H9 (cell line): ENCODE results near the gene AFF2. TPM values are rescaled to one million over a fixed set of nuclear protein-coding genes. Genes with fewer than 3 reads are reported as not detected.

ENCODE experiments used
- DNase-seq: peaks from one replicate; pipeline ENCODE4 v3.0.0-alpha.2; 2017
- H2AFZ ChIP-seq: one replicate; pipeline ENCODE4 v1.6.1; 2013; ENCODE audit warnings: mild to moderate bottlenecking, low read length, control low read depth, moderate library complexity
- H2AK5ac ChIP-seq: 2 replicates; pipeline ENCODE4 v1.6.1; 2013; ENCODE audit warnings: low read length, control low read depth, mixed read lengths; ENCODE audit not compliant: insufficient read length
- H2BK120ac ChIP-seq: one replicate; pipeline ENCODE4 v1.6.1; 2013; ENCODE audit warnings: low read depth, mild to moderate bottlenecking, low read length, control low read depth, inconsistent platforms; ENCODE audit not compliant: poor library complexity, severe bottlenecking
- H2BK12ac ChIP-seq: 2 replicates; pipeline ENCODE4 v1.6.1; 2013; ENCODE audit warnings: low read length, control low read depth, mixed read lengths, low read depth; ENCODE audit not compliant: insufficient read length
- H2BK15ac ChIP-seq: 2 replicates; pipeline ENCODE4 v1.6.1; 2013; ENCODE audit warnings: low read depth, low read length, control low read depth
- H2BK20ac ChIP-seq: one replicate; pipeline ENCODE4 v1.6.1; 2013; ENCODE audit warnings: low read depth, mild to moderate bottlenecking, low read length, control low read depth, inconsistent platforms; ENCODE audit not compliant: poor library complexity, severe bottlenecking
- H2BK5ac ChIP-seq: 2 replicates; pipeline ENCODE4 v1.6.1; 2013; ENCODE audit warnings: low read length, control low read depth, mixed read lengths; ENCODE audit not compliant: insufficient read length
- H3K14ac ChIP-seq: 2 replicates; pipeline ENCODE4 v1.6.1; 2013; ENCODE audit warnings: low read length, control low read depth; ENCODE audit not compliant: insufficient read depth
- H3K18ac ChIP-seq: 2 replicates; pipeline ENCODE4 v1.6.1; 2013; ENCODE audit warnings: low read depth, mild to moderate bottlenecking, mixed read lengths, low read length, control low read depth; ENCODE audit not compliant: insufficient read length
- H3K23ac ChIP-seq: 2 replicates; pipeline ENCODE4 v1.6.1; 2013; ENCODE audit warnings: low read length, control low read depth, mixed read lengths, low read depth; ENCODE audit not compliant: insufficient read length
- H3K23me2 ChIP-seq: 2 replicates; pipeline ENCODE4 v1.6.1; 2013; ENCODE audit warnings: low read depth, mild to moderate bottlenecking, mixed read lengths, low read length, control low read depth; ENCODE audit not compliant: insufficient read length, poor library complexity, severe bottlenecking
- H3K27ac ChIP-seq: 2 replicates; pipeline ENCODE4 v1.5.1; 2013; ENCODE audit warnings: low read length, control low read depth, mixed read lengths, low read depth; ENCODE audit not compliant: insufficient read length
- H3K27me3 ChIP-seq: 2 replicates; pipeline ENCODE4 v1.6.1; 2013; ENCODE audit warnings: low read length, control low read depth, inconsistent platforms; ENCODE audit not compliant: insufficient read depth
- H3K4ac ChIP-seq: 2 replicates; pipeline ENCODE4 v1.6.1; 2013; ENCODE audit warnings: low read depth, mild to moderate bottlenecking, control low read depth, inconsistent platforms, low read length, moderate library complexity
- H3K4me1 ChIP-seq: 2 replicates; pipeline ENCODE4 v1.6.1; 2013; ENCODE audit warnings: low read length, control low read depth, inconsistent platforms; ENCODE audit not compliant: insufficient read depth
- H3K4me2 ChIP-seq: 2 replicates; pipeline ENCODE4 v1.6.1; 2013; ENCODE audit warnings: low read length, control low read depth, mixed read lengths; ENCODE audit not compliant: insufficient read length, insufficient read depth
- H3K56ac ChIP-seq: 2 replicates; pipeline ENCODE4 v1.6.1; 2013; ENCODE audit warnings: low read depth, mild to moderate bottlenecking, mixed read lengths, low read length, control low read depth; ENCODE audit not compliant: insufficient read length
- H3K79me1 ChIP-seq: 2 replicates; pipeline ENCODE4 v1.6.1; 2013; ENCODE audit warnings: low read depth, mild to moderate bottlenecking, moderate library complexity, low read length, control low read depth, inconsistent platforms; ENCODE audit not compliant: insufficient read depth, poor library complexity, severe bottlenecking
- H3K79me2 ChIP-seq: 2 replicates; pipeline ENCODE4 v1.6.1; 2013; ENCODE audit warnings: low read length, control low read depth, inconsistent platforms; ENCODE audit not compliant: insufficient read depth
- H3K9ac ChIP-seq: 2 replicates; pipeline ENCODE4 v1.6.1; 2013; ENCODE audit warnings: low read length, control low read depth, mixed read lengths; ENCODE audit not compliant: insufficient read length; ENCODE audit errors: extremely low read depth
- H3K9me3 ChIP-seq: one replicate; pipeline ENCODE4 v1.6.1; 2013; ENCODE audit warnings: low read depth, low read length, inconsistent platforms; ENCODE audit not compliant: control insufficient read depth
- H3T11ph ChIP-seq: one replicate; pipeline ENCODE4 v1.6.1; 2013; ENCODE audit warnings: mild to moderate bottlenecking, low read length, control low read depth, inconsistent platforms
- H4K20me1 ChIP-seq: one replicate; pipeline ENCODE4 v1.6.1; 2013; ENCODE audit not compliant: control insufficient read depth, insufficient read length, insufficient read depth
- H4K5ac ChIP-seq: 2 replicates; pipeline ENCODE4 v1.6.1; 2013; ENCODE audit warnings: low read depth, mild to moderate bottlenecking, mixed read lengths, low read length, control low read depth; ENCODE audit not compliant: insufficient read length
- H4K8ac ChIP-seq: replicated peaks from 2 replicates; pipeline ENCODE4 v1.6.1; 2013; ENCODE audit warnings: low read length, control low read depth, mixed read lengths, low read depth; ENCODE audit not compliant: insufficient read length
- H4K91ac ChIP-seq: 2 replicates; pipeline ENCODE4 v1.6.1; 2013; ENCODE audit warnings: low read depth, mild to moderate bottlenecking, moderate library complexity, mixed read lengths, low read length, control low read depth; ENCODE audit not compliant: insufficient read length
- H3K27ac Mint-ChIP-seq, 3 experiments: 2 replicates in 2 of 3; 3 replicates in 1 of 3; pipeline ENCODE4 v1.8.0; 2020 to 2021; ENCODE audit warnings: mixed read lengths in 3 of 3, mild to moderate bottlenecking in 1 of 3, moderate library complexity in 1 of 3
- H3K27me3 Mint-ChIP-seq: 2 replicates; pipeline ENCODE4 v1.8.0; 2021; ENCODE audit warnings: low read depth, mild to moderate bottlenecking, moderate library complexity, mixed read lengths
- H3K36me3 Mint-ChIP-seq, 3 experiments: 2 replicates in 2 of 3; 3 replicates in 1 of 3; pipeline ENCODE4 v1.8.0; 2020 to 2021; ENCODE audit warnings: low read depth in 3 of 3, mixed read lengths in 3 of 3; ENCODE audit not compliant: insufficient read depth in 1 of 3
- H3K4me1 Mint-ChIP-seq, 2 experiments: 2 replicates each; pipeline ENCODE4 v1.8.0; 2020; ENCODE audit warnings: mixed read lengths in 2 of 2
- H3K4me3 Mint-ChIP-seq, 2 experiments: 2 replicates in 1 of 2; 3 replicates in 1 of 2; pipeline ENCODE4 v1.8.0; 2020 to 2021; ENCODE audit warnings: mild to moderate bottlenecking in 2 of 2, mixed read lengths in 2 of 2, moderate library complexity in 1 of 2
- H3K9me3 Mint-ChIP-seq, 2 experiments: 2 replicates in 1 of 2; 3 replicates in 1 of 2; pipeline ENCODE4 v1.8.0; 2020; ENCODE audit warnings: mild to moderate bottlenecking in 2 of 2, mixed read lengths in 2 of 2, moderate library complexity in 1 of 2
- CTCF ChIP-seq: fragments of 200-600 bp; sonication (generic); conservative IDR thresholded peaks from 3 replicates; pipeline ENCODE4 v1.8.0; 2021; ENCODE audit warnings: antibody characterized with exemption, mild to moderate bottlenecking
- WGBS: extraction: QIAGEN DNeasy Blood & Tissue Kit; methylation state at CpG from one replicate; pipeline ENCODE4 v1.1.7; 2013; ENCODE audit warnings: missing lambda C conversion rate, low lambda C conversion rate, mixed read lengths; ENCODE audit not compliant: insufficient read length; ENCODE audit errors: extremely low coverage; 5-methylcytosine and 5-hydroxymethylcytosine counted together
- total RNA-seq: library from RNA; stranded (reverse); gene quantifications from 2 replicates; pipeline ENCODE4 v1.2.1, GENCODE V29; 2021

AFF2 gene
- total RNA-seq, 1 experiment from 2014 or later: 14.6 TPM

- H3K23me2 ChIP-seq: no peaks in the 10 kb centered on the region
- Mint-ChIP-seq H3K27ac (no peak overlapping the region), H3K4me3 (no peak overlapping the region), H3K36me3 (no peaks in the 10 kb centered on the region), H3K27me3 (no peaks in the 10 kb centered on the region), H3K4me1 (no peaks in the 10 kb centered on the region), H3K9me3 (peaks cover 38 to 40% of the 10 kb centered on the region in 2 experiments)
- H4K20me1 ChIP-seq: no peaks in the 10 kb centered on the region
- no peak overlapping the region for H4K5ac ChIP-seq
- no peak for TF ChIP-seq CTCF
- peaks cover 10% of the 10 kb centered on the region for H3K9me3 ChIP-seq
- H2BK120ac ChIP-seq: no peak overlapping the region
- no peaks in the 10 kb centered on the region for H3K4me1 ChIP-seq
- H3K56ac ChIP-seq: no peak overlapping the region
- H3K18ac ChIP-seq: no peak overlapping the region
- no peak overlapping the region for H3K14ac ChIP-seq
- no peak overlapping the region for H2BK15ac ChIP-seq
- H3K4me2 ChIP-seq: no peak overlapping the region
- no CpG with 5 or more reads among the region's 3 CpGs for WGBS
- H2AK5ac ChIP-seq: no peak overlapping the region
- no peak overlapping the region for H3K9ac ChIP-seq
- H2AFZ ChIP-seq: no peak overlapping the region
- no peak overlapping the region for H2BK20ac ChIP-seq
- H3T11ph ChIP-seq: no peak overlapping the region
- H2BK5ac ChIP-seq: no peak overlapping the region
- no peak overlapping the region for H3K23ac ChIP-seq
- H2BK12ac ChIP-seq: no peak overlapping the region
- H3K27ac ChIP-seq: no peak overlapping the region
- no peak overlapping the region for H4K91ac ChIP-seq
- H3K79me1 ChIP-seq: no peaks in the 10 kb centered on the region
- DNase-seq: no peak
- no peak overlapping the region for H3K4ac ChIP-seq
- no peaks in the 10 kb centered on the region for H3K79me2 ChIP-seq
- no peaks in the 10 kb centered on the region for H3K27me3 ChIP-seq
- no peak overlapping the region for H4K8ac ChIP-seq
These were observed 543.0 kb downstream of the AFF2 start for GRCh38 chrX:149043401-149043800.
